Endodermal cell (in vitro differentiated cells): ENCODE data around the gene SMAD3. TPM values are rescaled to one million over a fixed set of nuclear protein-coding genes. Genes with fewer than 3 reads are reported as not detected.
"Not testable (repeated sequence)": the region's sequence is repeated elsewhere in the genome, so short reads cannot be mapped to it uniquely, and the experiment has no call there.

Experiments used
- DNase-seq: peaks from one replicate; pipeline ENCODE4 v3.0.0-alpha.2; 2017
- H3K27ac ChIP-seq: 2 replicates; pipeline ENCODE4 v1.5.1; 2013; ENCODE audit warnings: mild to moderate bottlenecking, low read depth, low read length, moderate library complexity
- H3K27me3 ChIP-seq: 2 replicates; pipeline ENCODE4 v1.6.1; 2013; ENCODE audit warnings: mild to moderate bottlenecking, low read length, moderate library complexity; ENCODE audit not compliant: insufficient read depth, control insufficient read depth, poor library complexity, severe bottlenecking
- H3K36me3 ChIP-seq: 2 replicates; pipeline ENCODE4 v1.7.0; 2013; ENCODE audit warnings: mild to moderate bottlenecking, low read length, moderate library complexity; ENCODE audit not compliant: control insufficient read depth, insufficient read depth
- H3K4me1 ChIP-seq: one replicate; pipeline ENCODE4 v1.7.0; 2013; ENCODE audit warnings: low read length; ENCODE audit not compliant: control insufficient read depth, insufficient read depth
- H3K4me3 ChIP-seq: 2 replicates; pipeline ENCODE4 v1.5.1; 2013; ENCODE audit warnings: mild to moderate bottlenecking, low read length, moderate library complexity
- H3K9ac ChIP-seq: 2 replicates; pipeline ENCODE4 v1.6.1; 2013; ENCODE audit warnings: mild to moderate bottlenecking, low read length, moderate library complexity; ENCODE audit not compliant: poor library complexity, severe bottlenecking; ENCODE audit errors: extremely low read depth
- H3K9me3 ChIP-seq: 2 replicates; pipeline ENCODE4 v1.6.1; 2013; ENCODE audit warnings: mild to moderate bottlenecking, low read length, moderate library complexity; ENCODE audit not compliant: control insufficient read depth
- H3K27ac Mint-ChIP-seq: 2 replicates; pipeline ENCODE4 v1.8.0; 2020; ENCODE audit warnings: mixed read lengths
- H3K27me3 Mint-ChIP-seq: 2 replicates; pipeline ENCODE4 v1.8.0; 2021; ENCODE audit warnings: mild to moderate bottlenecking, mixed read lengths; ENCODE audit not compliant: insufficient read depth
- H3K36me3 Mint-ChIP-seq: 2 replicates; pipeline ENCODE4 v1.8.0; 2020; ENCODE audit warnings: low read depth, mixed read lengths
- H3K4me1 Mint-ChIP-seq: 2 replicates; pipeline ENCODE4 v1.8.0; 2020; ENCODE audit warnings: mixed read lengths
- H3K4me3 Mint-ChIP-seq: 2 replicates; pipeline ENCODE4 v1.8.0; 2020; ENCODE audit warnings: mild to moderate bottlenecking, moderate library complexity, mixed read lengths
- H3K9me3 Mint-ChIP-seq: 2 replicates; pipeline ENCODE4 v1.8.0; 2020; ENCODE audit warnings: mild to moderate bottlenecking, mixed read lengths
- WGBS, 2 experiments: methylation state at CpG; one replicate each; pipeline versions ENCODE4 v1.1.5 to v1.1.7; 2013; ENCODE audit warnings: missing lambda C conversion rate in 2 of 2, mixed read lengths in 1 of 2; ENCODE audit not compliant: insufficient coverage in 1 of 2, insufficient read length in 1 of 2; 5-methylcytosine and 5-hydroxymethylcytosine counted together
- total RNA-seq, 2 donors: library from RNA; stranded (reverse); fragmentation: NEBNext Ultra II Directional in 1 of 2; extraction: Animal tissue kit (Norgen Biotek cat#: 25700) in 1 of 2; gene quantifications; 2 replicates in 1 of 2; 3 replicates in 1 of 2; pipeline ENCODE4 v1.2.1, GENCODE V29; 2021
- TF ChIP-seq, protein P1 (sequence below): fragments of 200-600 bp; sonication (generic); conservative IDR thresholded peaks from 2 replicates; pipeline ENCODE4 v1.5.0; 2021; ENCODE audit warnings: antibody characterized with exemption, mild to moderate bottlenecking

The SMAD3 gene
- total RNA-seq, 2 donors from 2014 or later, result 7.8 to 9.6 TPM

DNA sequence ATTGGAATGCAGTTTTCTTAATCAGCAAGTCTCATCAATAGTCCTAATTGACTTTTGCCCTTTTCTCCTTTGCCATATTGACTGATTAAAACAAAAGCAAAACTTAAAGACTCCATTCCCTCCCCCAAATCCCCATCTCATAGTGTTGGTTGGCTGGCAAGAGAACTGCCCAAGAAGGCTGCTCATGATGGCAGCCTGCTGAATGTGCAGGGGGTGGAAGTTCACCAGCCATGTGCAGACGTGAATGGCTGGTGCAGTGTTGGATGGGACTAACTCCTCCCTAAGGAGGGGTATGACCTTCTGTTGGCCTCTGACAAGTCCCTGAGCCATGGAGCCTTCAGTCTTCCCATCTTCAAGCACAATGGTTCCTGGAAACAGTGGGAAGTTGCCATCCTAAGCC, 7.0 kb downstream of the SMAD3 start:
- Mint-ChIP-seq H3K36me3 (no peaks in the 10 kb centered on the region), H3K4me1 (peaks cover 56% of the 10 kb centered on the region), H3K9me3 (no peaks in the 10 kb centered on the region), H3K4me3 (no peak overlapping the region), H3K27ac (no peak overlapping the region), H3K27me3 (peaks cover 35% of the 10 kb centered on the region)
- WGBS, 2 experiments, result 96% methylated on average over 1 of the region's 1 CpG; no CpG with 5 or more reads in 1 of the 2 experiments
- no peaks in the 10 kb centered on the region for H3K9me3 ChIP-seq
- H3K36me3 ChIP-seq, result peaks cover 16% of the 10 kb centered on the region
- no peak for DNase-seq
- H3K4me3 ChIP-seq, result no peak overlapping the region
- TF ChIP-seq, protein P1, sequence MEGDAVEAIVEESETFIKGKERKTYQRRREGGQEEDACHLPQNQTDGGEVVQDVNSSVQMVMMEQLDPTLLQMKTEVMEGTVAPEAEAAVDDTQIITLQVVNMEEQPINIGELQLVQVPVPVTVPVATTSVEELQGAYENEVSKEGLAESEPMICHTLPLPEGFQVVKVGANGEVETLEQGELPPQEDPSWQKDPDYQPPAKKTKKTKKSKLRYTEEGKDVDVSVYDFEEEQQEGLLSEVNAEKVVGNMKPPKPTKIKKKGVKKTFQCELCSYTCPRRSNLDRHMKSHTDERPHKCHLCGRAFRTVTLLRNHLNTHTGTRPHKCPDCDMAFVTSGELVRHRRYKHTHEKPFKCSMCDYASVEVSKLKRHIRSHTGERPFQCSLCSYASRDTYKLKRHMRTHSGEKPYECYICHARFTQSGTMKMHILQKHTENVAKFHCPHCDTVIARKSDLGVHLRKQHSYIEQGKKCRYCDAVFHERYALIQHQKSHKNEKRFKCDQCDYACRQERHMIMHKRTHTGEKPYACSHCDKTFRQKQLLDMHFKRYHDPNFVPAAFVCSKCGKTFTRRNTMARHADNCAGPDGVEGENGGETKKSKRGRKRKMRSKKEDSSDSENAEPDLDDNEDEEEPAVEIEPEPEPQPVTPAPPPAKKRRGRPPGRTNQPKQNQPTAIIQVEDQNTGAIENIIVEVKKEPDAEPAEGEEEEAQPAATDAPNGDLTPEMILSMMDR, result no peak
- peaks cover 29% of the 10 kb centered on the region for H3K4me1 ChIP-seq
- no peaks in the 10 kb centered on the region for H3K27me3 ChIP-seq
- no peak overlapping the region for H3K27ac ChIP-seq
- no peak overlapping the region for H3K9ac ChIP-seq

DNA sequence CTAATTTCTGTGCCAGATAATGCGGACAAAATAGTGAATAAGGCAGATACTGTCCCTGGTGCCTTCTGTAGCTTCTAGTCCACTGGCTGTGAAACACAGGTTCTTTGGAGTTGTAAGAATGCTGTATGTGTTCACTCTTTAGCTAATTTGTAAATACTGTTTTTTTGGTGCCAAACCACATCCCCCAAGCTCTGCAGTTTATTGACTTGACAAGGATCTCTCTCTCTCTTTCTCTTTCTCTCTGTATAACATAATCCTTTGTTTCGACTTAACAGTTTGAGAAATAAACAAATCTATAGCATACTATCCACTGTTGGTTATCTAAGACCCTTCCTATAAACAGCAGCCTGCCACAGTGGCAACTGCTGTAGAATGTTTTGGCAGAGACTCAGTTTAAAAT, 7.6 kb downstream of the SMAD3 start:
- H3K27me3 ChIP-seq, result no peaks in the 10 kb centered on the region
- no peak overlapping the region for H3K4me3 ChIP-seq
- Mint-ChIP-seq H3K27me3 (peaks cover 30% of the 10 kb centered on the region), H3K9me3 (no peaks in the 10 kb centered on the region), H3K36me3 (no peaks in the 10 kb centered on the region), H3K27ac (no peak overlapping the region), H3K4me1 (peaks cover 56% of the 10 kb centered on the region), H3K4me3 (no peak overlapping the region)
- TF ChIP-seq, protein P1, result no peak
- H3K4me1 ChIP-seq, result peaks cover 28% of the 10 kb centered on the region
- 94 to 100% methylated on average over 2 of the region's 2 CpGs for WGBS, 2 experiments
- DNase-seq, result no peak
- H3K27ac ChIP-seq, result no peak overlapping the region
- no peak overlapping the region for H3K9ac ChIP-seq
- H3K9me3 ChIP-seq, result no peaks in the 10 kb centered on the region
- peaks cover 16% of the 10 kb centered on the region for H3K36me3 ChIP-seq

DNA sequence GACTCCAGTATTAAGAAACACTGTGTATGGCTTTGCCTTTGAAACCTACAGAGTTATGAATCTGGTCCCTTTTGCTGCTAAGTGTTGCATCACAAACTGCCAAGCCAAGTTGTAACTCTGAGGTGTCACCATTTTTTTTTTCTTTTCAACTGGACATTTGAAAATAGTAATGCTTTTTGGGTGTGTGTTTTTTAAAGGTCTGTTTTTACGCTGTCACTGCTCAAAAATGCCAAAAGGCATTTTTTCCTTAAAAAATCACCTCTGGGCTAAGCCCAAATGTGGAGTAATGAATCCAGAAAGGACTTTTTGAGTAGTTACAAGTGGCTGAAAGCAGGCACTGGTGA, 9.5 kb downstream of the SMAD3 start:
- 83 to 90% methylated on average over 1 of the region's 1 CpG for WGBS, 2 experiments
- Mint-ChIP-seq H3K9me3 (no peaks in the 10 kb centered on the region), H3K27me3 (peaks cover 19% of the 10 kb centered on the region), H3K4me1 (peaks cover 43% of the 10 kb centered on the region), H3K27ac (no peak overlapping the region), H3K4me3 (no peak overlapping the region), H3K36me3 (no peaks in the 10 kb centered on the region)
- Histone ChIP-seq H3K9ac (no peak overlapping the region), H3K27me3 (no peaks in the 10 kb centered on the region), H3K36me3 (peaks cover 17% of the 10 kb centered on the region), H3K4me3 (no peak overlapping the region), H3K27ac (no peak overlapping the region), H3K4me1 (peaks cover 23% of the 10 kb centered on the region), H3K9me3 (no peaks in the 10 kb centered on the region)
- TF ChIP-seq, protein P1, result no peak
- no peak for DNase-seq

DNA sequence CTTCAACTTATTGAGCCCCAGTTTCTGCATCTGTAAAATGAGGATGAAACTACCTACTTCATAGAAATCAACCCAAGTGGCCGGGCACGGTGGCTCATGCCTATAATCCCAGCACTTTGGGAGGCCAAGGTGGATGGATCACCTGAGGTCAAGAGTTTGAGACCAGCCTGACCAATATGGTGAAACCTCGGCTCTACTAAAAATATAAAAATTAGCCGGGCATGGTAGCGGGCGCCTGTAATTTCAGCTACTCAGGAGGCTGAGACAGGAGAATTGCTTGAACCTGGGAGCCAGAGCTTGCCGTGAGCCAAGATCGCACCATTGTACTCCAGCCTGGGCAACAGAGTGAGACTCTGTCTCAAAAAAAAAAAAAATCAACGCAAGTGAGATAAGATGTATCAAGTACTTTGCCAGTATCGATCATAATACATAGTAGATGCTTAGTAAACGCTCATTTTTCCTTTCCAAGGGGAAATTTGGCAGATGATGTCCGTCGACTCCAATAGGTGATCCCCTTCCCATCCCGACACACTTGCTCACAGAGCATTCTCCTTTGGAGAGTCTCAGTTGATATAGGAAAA, 10.2 kb downstream of the SMAD3 start:
- not testable (repeated sequence) for H3K4me3 Mint-ChIP-seq, H3K4me3 ChIP-seq, H3K27me3 ChIP-seq, H3K36me3 Mint-ChIP-seq, H3K27ac ChIP-seq, DNase-seq, H3K9ac ChIP-seq, H3K9me3 ChIP-seq, H3K9me3 Mint-ChIP-seq, H3K27ac Mint-ChIP-seq
- peaks cover 12% of the 10 kb centered on the region for H3K27me3 Mint-ChIP-seq
- peaks cover 37% of the 10 kb centered on the region for H3K4me1 Mint-ChIP-seq
- Histone ChIP-seq H3K4me1 (peaks cover 17% of the 10 kb centered on the region), H3K36me3 (peaks cover 21% of the 10 kb centered on the region)
- whole genome bisulfite sequencing, 2 experiments, result 93 to 95% methylated on average over 8 to 14 of the region's 14 CpGs
